Tibial nerve (tissue), 4 donors: ENCODE measurements around the gene OSBPL10.

Experiments used
- CTCF ChIP-seq, 5 experiments: fragments of 200-600 bp in 3 of 5; fragments of 450-650 bp in 2 of 5; sonication (generic) in 3 of 5; IDR thresholded peaks; one replicate each; pipeline ENCODE4 v1.5.1; 2016 to 2019; ENCODE audit warnings: antibody characterized with exemption in 5 of 5, mild to moderate bottlenecking in 3 of 5, moderate library complexity in 2 of 5
- EP300 ChIP-seq, 2 donors: sonication (generic); formaldehyde crosslinking; IDR thresholded peaks; one replicate each; pipeline ENCODE4 v1.6.1; 2017; ENCODE audit warnings: antibody characterized with exemption in 2 of 2, mild to moderate bottlenecking in 1 of 2
- POLR2A ChIP-seq, 2 donors: fragments of 450-650 bp; IDR thresholded peaks; one replicate each; pipeline ENCODE4 v1.6.1; 2017; ENCODE audit warnings: antibody characterized with exemption in 2 of 2, mild to moderate bottlenecking in 2 of 2, moderate library complexity in 2 of 2

- TF ChIP-seq POLR2A (IDR thresholded peaks at IDR 0.05) (no peak), CTCF (IDR thresholded peaks at IDR 0.05) (no peak), EP300 (IDR thresholded peaks at IDR 0.05) (no peak)
These were observed 157.9 kb downstream of the OSBPL10 start for GRCh38 chr3:31823184-31823583.
